Eye (tissue), 1 donor: ENCODE measurements around the gene C3orf62.

Experiments used
- DNase-seq: peaks from one replicate; pipeline ENCODE4 v3.0.0-alpha.2; 2015

The C3orf62 gene

GRCh38 chr3:49276475-49277382, at the start of gene C3orf62:
Gene C3orf62 (minus strand): TSS chr3:49277232. CDS start chr3:49276872, 360 bp downstream.
- peak; percentile 91 for DNase-seq

- DNase-seq, result no peak
These were observed 47.7 kb upstream of the C3orf62 start for GRCh38 chr3:49324768-49325167.

- DNase-seq, result no peak
These were observed 39.8 kb upstream of the C3orf62 start for GRCh38 chr3:49316696-49317457.

DNA sequence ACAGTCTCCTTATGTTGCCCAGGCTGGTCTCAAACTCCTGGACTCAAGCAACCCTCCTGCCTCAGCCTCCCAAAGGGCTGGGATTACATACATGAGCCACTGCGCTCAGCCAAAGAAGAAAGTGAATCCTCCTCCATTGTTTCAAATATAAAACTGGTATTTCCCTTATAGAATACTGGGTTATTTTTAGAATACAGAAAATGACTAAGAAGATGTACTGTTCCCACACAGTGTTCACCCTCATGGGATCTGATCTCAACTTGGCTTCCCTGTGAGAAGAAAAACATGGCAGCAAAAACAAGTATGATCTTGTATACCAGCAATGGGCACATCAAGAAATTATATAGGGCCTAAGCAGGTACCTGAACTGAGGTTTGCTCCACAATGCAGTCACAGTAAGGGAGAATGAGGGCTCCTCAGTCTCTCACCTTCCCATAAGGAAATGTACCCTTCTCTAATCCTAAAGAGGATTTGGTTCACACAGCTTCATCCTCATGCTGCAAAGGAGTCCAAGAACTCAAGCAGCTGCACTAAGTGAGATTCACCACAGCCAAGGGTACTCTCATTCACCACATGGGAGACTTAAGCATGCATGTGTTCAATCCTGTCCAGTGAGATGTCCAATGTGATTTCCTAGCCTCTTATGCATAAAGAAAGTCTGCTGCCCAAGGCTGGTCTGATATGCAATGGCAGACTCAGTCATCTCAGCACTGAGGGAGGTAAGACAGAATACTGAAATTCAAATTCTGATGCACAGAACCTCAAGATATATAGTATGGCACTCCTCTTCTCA, 37.1 kb upstream of the C3orf62 start:
- no peak for DNase-seq

DNA sequence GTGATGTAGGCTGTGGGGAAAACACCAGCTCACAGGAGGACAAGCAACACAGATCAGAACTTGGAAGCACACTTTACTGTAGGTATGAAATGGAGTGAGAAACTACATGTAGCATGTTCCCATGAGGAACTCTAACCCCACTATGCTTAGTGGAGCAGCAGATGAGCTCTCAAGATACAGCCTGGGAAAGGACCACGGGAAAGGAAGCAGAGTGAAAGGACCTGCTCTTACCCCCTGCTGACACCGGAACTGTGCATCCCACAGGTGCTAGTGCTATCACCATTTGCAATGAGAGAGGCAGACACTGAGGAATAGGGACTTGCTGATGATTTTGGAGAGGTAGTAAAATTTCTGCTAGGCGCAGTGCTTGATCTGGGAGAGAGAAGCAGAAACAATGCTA, 34.3 kb upstream of the C3orf62 start:
- DNase-seq, result no peak

GRCh38 chr3:49310677-49311076, 33.6 kb upstream of the C3orf62 start:
- no peak for DNase-seq

DNA sequence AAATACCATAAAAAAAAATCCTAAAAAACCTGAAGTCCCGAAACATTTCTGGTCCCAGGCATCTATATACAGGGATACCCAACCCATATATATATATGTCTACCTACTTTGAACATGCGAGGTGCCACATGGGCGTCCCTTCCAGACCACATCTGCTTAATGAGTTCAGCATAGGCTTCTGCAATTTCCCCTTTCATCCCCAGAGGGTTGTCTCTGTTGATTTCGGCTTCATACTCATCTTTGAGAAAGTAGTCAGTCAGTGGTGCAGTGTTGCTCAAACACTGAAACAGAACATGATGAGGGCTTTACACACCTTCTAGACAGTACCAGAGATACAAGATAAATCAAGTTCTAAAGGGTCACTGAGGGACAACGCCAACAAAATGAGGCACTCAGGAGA, 28.6 kb upstream of the C3orf62 start:
- DNase-seq, result no peak

GRCh38 chr3:49302613-49303012, 25.6 kb upstream of the C3orf62 start:
- no peak for DNase-seq

DNA sequence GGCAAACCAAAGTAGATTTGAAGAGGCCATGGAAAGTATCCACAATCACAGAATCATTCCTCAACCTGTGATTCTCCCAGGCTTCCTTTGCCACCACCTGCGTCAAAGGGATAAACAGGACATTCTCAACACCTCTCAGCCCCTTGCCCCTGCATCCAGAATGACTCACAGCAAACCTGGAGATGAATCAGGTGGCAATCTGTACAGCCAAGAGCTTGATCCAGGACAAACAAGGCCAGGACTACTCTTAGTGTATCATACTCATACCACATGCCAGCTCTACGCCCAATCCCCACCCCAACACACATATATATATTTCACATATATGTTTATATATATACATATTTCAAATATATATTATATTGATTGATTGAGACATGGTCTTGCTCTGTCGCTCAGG, 23.6 kb upstream of the C3orf62 start:
- DNase-seq, result no peak

DNA sequence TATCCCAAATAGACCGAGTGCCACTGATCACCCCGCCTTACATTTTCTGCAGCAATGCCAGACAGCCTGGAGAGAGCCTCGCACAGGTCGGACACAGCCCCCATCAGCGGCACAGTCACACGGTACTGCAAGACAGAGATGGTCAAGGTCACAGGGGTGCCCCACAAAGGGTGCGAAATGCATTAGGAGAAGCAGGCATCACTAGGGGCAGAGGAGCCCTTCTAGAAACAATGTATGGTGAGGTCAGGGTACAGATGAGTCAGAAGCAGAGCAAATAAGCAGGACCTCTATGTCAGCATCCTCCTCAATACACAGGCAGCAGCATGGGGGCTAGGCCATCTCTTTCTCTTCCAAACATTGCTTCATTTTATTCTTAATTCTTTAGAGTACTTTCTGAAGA, 21.5 kb upstream of the C3orf62 start:
- DNase-seq, result no peak

GRCh38 chr3:49296781-49297411, 19.9 kb upstream of the C3orf62 start:
- DNase-seq, result no peak

GRCh38 chr3:49295489-49296058, 18.5 kb upstream of the C3orf62 start:
- DNase-seq, result peak; percentile 62

- no peak for DNase-seq
These were observed 17.3 kb upstream of the C3orf62 start for GRCh38 chr3:49294343-49294742.

DNA sequence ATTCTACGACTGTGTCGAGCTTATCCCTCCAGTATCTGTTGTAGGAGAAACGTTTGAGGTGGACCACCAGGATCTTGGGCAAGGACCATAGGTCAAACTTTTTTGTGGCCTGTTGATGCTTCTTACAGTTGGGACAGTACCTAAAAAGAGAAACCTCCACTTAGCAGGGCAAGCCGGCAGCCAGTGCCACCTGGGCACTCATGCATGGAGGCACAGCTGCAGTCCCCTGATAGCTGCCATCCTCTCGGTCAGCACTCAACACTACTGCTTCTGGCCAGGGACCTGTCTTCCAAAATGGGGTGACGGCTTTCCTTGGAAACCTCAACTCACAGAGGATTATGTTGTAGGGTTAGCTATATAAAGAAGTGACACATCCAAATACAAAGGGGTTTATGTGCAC, 7.0 kb upstream of the C3orf62 start:
- DNase-seq, result no peak

DNA sequence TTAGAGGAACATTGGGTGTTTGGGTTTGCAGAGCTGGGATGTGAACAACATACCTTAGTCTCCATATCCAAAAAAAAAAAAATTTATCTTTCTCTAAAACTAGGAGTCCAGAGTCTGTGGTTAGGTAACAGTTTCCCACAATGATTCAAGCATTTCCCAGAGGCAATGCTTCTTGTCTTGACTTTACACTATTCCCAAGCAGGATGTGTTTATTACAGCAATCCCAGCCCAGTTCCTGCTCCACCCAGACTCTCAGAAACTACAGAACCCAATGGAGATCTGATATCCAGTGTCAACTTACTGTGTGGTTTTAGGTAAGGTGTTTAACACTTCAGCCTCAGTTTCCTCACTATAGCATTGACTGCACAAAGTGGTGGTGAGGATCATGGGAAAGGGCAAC, 2.3 kb upstream of the C3orf62 start:
- no peak for DNase-seq

DNA sequence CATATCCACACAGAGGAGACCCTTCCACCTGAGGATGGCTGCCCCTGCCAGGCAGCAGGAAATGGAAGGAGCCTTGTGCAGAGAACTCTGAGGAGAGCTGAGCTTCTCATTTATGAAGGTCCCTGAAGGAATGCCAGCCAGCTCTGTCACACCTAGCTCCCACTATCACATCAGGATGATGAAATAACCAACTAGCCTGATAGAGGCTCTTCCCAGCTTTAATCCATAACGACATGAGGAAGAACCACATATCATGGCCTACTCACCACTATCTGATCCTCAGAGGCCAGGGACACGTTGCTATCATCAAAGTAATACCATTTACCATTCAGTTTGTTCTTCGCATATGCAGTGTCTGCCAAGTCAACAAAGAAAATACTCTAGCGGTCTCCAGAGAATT, 1.5 kb upstream of the C3orf62 start:
- no peak for DNase-seq

DNA sequence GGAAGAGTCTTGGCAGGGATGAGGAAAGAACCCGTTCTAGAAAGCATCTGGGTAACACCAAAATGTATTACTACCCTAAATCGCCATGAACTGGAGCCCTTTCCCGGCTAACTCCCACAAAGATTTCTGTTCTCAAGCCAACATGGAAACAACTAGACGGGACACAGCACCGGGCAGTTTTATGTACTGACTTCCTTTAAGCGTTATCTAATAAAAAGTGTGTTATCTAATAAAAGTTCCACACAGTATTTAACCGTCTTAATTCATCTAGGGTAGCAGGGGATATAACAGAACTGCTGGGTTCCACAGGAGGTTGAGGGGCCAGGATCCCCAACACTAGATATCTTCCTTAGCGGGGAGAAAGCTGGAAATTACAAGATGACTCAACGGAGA, 347 bp upstream of the C3orf62 start:
- no peak for DNase-seq

- no peak for DNase-seq
These were observed 3.1 kb downstream of the C3orf62 start for GRCh38 chr3:49273825-49274532.

- no peak for DNase-seq
These were observed 6.0 kb downstream of the C3orf62 start for GRCh38 chr3:49271047-49271446.

DNA sequence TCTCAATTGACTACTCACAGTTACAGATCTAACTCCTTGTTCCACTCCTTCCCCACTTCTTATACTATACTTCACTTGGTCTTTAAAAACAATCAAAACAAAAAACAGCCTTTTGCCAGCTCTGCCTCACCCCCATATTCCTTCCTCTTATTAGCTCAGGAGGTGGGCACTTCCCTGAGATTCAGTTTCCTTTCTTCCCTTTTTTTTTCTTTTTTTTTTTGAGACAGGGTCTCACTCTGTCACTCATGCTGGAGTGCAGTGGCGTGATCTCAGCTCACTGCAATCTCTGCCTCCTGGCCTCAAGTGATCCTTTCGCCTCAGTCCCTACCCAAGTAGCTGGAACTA, 6.9 kb downstream of the C3orf62 start:
- no peak for DNase-seq

- DNase-seq, result no peak
These were observed 7.4 kb downstream of the C3orf62 start for GRCh38 chr3:49269443-49270155.
